K562 (cell line): ENCODE data around the gene GNAL. TPM values are rescaled to one million over a fixed set of nuclear protein-coding genes. Genes with fewer than 3 reads are reported as not detected.

Source experiments
- ATAC-seq: fragments of 200-7000 bp; cut with Tn5 transposase; 3 replicates; pipeline ENCODE4 v1.9.1; 2020; ENCODE audit warnings: moderate library complexity
- BruUV-seq: library from RNA; stranded (reverse); fragments of 400-500 nt; replicated peaks from 2 replicates; lab custom pipeline; 2021; lab: Mats Ljungman, UMichigan
- CTCF ChIA-PET: fragments of 300-600 bp; formaldehyde crosslinking; extraction: SDS; loops from one replicate; lab custom pipeline; 2021; ENCODE audit warnings: low intra/inter-chr PET ratio; lab: Yijun Ruan, JAX
- POLR2A ChIA-PET: fragments of 300-600, 350-650 bp; sonication (Branson Sonifier 250); formaldehyde crosslinking; extraction: SDS; loops from one replicate; lab custom pipeline; 2021; ENCODE audit warnings: antibody characterized with exemption, inconsistent platforms; lab: Yijun Ruan, JAX
- DNase-seq, 4 experiments: peaks; one replicate each; pipeline versions ENCODE4 v3.0.0 to v3.0.0-alpha.2; 2011 to 2018; ENCODE audit warnings: low spot score in 3 of 4, mixed read lengths in 3 of 4; ENCODE audit errors: extremely low read depth in 1 of 4
- FAIRE-seq: peaks from 2 replicates; lab custom pipeline; 2011; peaks lifted over from hg19 to GRCh38; lab: Jason Lieb, UNC
- H2AFZ ChIP-seq: 2 replicates; pipeline ENCODE4 v1.6.0; 2011; ENCODE audit warnings: low read depth, low read length, control low read depth, inconsistent platforms
- H3K27ac ChIP-seq: fragments of 200-600 bp; 3 replicates; pipeline ENCODE4 v1.8.0; 2011; ENCODE audit warnings: low read depth, mild to moderate bottlenecking, control low read depth, inconsistent platforms, low read length, moderate library complexity, mixed read lengths; ENCODE audit errors: extremely low read depth
- H3K27me3 ChIP-seq, 2 experiments: fragments of 300-600 bp in 1 of 2; 2 replicates in 1 of 2; 3 replicates in 1 of 2; pipeline versions ENCODE4 v1.6.0 to v1.8.0; 2011; ENCODE audit warnings: inconsistent platforms in 2 of 2, low read length in 2 of 2, mild to moderate bottlenecking in 1 of 2, mixed read lengths in 1 of 2, moderate library complexity in 1 of 2; ENCODE audit not compliant: control insufficient read depth in 2 of 2, insufficient read depth in 2 of 2
- H3K36me3 ChIP-seq: fragments of 300-600 bp; 3 replicates; pipeline ENCODE4 v1.8.0; 2011; ENCODE audit warnings: mild to moderate bottlenecking, low read length, inconsistent platforms; ENCODE audit not compliant: control insufficient read depth, insufficient read depth
- H3K4me1 ChIP-seq, 2 experiments: fragments of 200-600 bp in 1 of 2; replicated peaks in 1 of 2; 2 replicates in 1 of 2; 3 replicates in 1 of 2; pipeline versions ENCODE4 v1.5.1 to v1.8.0; 2011; ENCODE audit warnings: inconsistent platforms in 2 of 2, low read length in 2 of 2, mild to moderate bottlenecking in 1 of 2, mixed read lengths in 1 of 2, moderate library complexity in 1 of 2; ENCODE audit not compliant: control insufficient read depth in 2 of 2, insufficient read depth in 2 of 2
- H3K4me2 ChIP-seq: 2 replicates; pipeline ENCODE4 v1.6.1; 2011; ENCODE audit warnings: low read length, control low read depth, inconsistent platforms, mixed read lengths; ENCODE audit not compliant: insufficient read depth
- H3K4me3 ChIP-seq: fragments of 200-600 bp; sonication (generic), shearing (Covaris generic); 2 replicates; pipeline ENCODE4 v1.5.1; 2016; ENCODE audit warnings: control low read depth, inconsistent platforms
- H3K79me2 ChIP-seq: fragments of 200-600 bp; 3 replicates; pipeline ENCODE4 v1.8.0; 2011; ENCODE audit warnings: low read length, inconsistent platforms; ENCODE audit not compliant: control insufficient read depth, insufficient read depth
- H3K9ac ChIP-seq, 2 experiments: 2 replicates each; pipeline versions ENCODE4 v1.6.0 to v1.6.1; 2011; ENCODE audit warnings: low read depth in 2 of 2, low read length in 2 of 2, control low read depth in 1 of 2, inconsistent platforms in 1 of 2, mild to moderate bottlenecking in 1 of 2, mixed read lengths in 1 of 2; ENCODE audit not compliant: insufficient read depth in 1 of 2
- H3K9me1 ChIP-seq: one replicate; pipeline ENCODE4 v1.6.0; 2011; ENCODE audit warnings: inconsistent platforms, mild to moderate bottlenecking, low read length, moderate library complexity; ENCODE audit not compliant: control insufficient read depth, insufficient read depth
- H3K9me3 ChIP-seq: replicated peaks from 2 replicates; pipeline ENCODE4 v1.5.1; 2011; ENCODE audit warnings: low read depth, low read length, inconsistent platforms; ENCODE audit not compliant: control insufficient read depth, insufficient read depth
- H4K20me1 ChIP-seq: replicated peaks from 2 replicates; pipeline ENCODE4 v1.6.1; 2011; ENCODE audit warnings: low read length, inconsistent platforms, mixed read lengths; ENCODE audit not compliant: control insufficient read depth, insufficient read depth
- CBX8 ChIP-seq: fragments of 200-600 bp; sonication (generic); IDR thresholded peaks from 2 replicates; pipeline ENCODE4 v1.6.1; 2012; ENCODE audit warnings: borderline replicate concordance, mixed run types, low read depth, mild to moderate bottlenecking, moderate library complexity, mixed read lengths, low read length, control low read depth, inconsistent platforms; ENCODE audit not compliant: poor library complexity, severe bottlenecking; ENCODE audit errors: extremely low read depth
- DPF2 ChIP-seq: fragments of 450-650 bp; IDR thresholded peaks from 2 replicates; pipeline ENCODE4 v1.6.1; 2016
- HNRNPUL1 ChIP-seq: fragments of 200-400 bp; formaldehyde crosslinking; IDR thresholded peaks from 2 replicates; pipeline ENCODE4 v1.6.1; 2017; ENCODE audit warnings: low read length
- HOXB6 ChIP-seq: fragments of 250-450 bp; sonication (Bioruptor Pico); IDR thresholded peaks from 2 replicates; pipeline ENCODE4 v1.5.1; 2022; ENCODE audit warnings: mild to moderate bottlenecking, borderline replicate concordance
- MTA2 ChIP-seq: fragments of 450-650 bp; IDR thresholded peaks from 2 replicates; pipeline ENCODE4 v1.6.1; 2016; ENCODE audit warnings: low read depth
- NR2F6 ChIP-seq: fragments of 450-650 bp; formaldehyde crosslinking; IDR thresholded peaks from 2 replicates; pipeline ENCODE4 v1.4.0; 2020; ENCODE audit warnings: mild to moderate bottlenecking
- SIX5 ChIP-seq, 2 experiments: IDR thresholded peaks; 2 replicates each; pipeline ENCODE4 v1.6.1; 2011; ENCODE audit warnings: low read length in 2 of 2, borderline replicate concordance in 1 of 2, low read depth in 1 of 2, mild to moderate bottlenecking in 1 of 2, moderate library complexity in 1 of 2; ENCODE audit not compliant: insufficient read depth in 1 of 2
- TAF9B ChIP-seq: fragments of 450-650 bp; IDR thresholded peaks from 2 replicates; pipeline ENCODE4 v1.6.1; 2018; ENCODE audit warnings: mild to moderate bottlenecking; ENCODE audit not compliant: partially characterized antibody
- WHSC1 ChIP-seq: IDR thresholded peaks from one replicate; pipeline ENCODE4 v1.6.1; 2012; ENCODE audit warnings: low read length, control low read depth, inconsistent platforms
- ZKSCAN1 ChIP-seq: fragments of 150-350 bp; IDR thresholded peaks from 2 replicates; pipeline ENCODE4 v1.6.1; 2016; ENCODE audit warnings: low read depth, low read length
- ZNF24 ChIP-seq: fragments of 450-650 bp; IDR thresholded peaks from 2 replicates; pipeline ENCODE4 v1.6.1; 2016
- WGBS: fragments of 100-300 bp; shearing (Covaris generic); methylation state at CpG from one replicate; pipeline ENCODE4 v1.1.6; 2016; ENCODE audit warnings: low coverage, mixed read lengths; ENCODE audit not compliant: insufficient coverage; ENCODE audit errors: missing lambda C conversion rate; 5-methylcytosine and 5-hydroxymethylcytosine counted together
- in situ Hi-C: fragments of 300-500 bp; cut with MboI; formaldehyde crosslinking; loops from 4 replicates; pipeline ENCODE4 v1.15.0; 2018; ENCODE audit warnings: inconsistent platforms, mixed read lengths
- intact Hi-C: fragments of 100-400 bp; cut with micrococcal nuclease; formaldehyde crosslinking; loops from 2 replicates; pipeline ENCODE4 v1.14.2; 2022
- polyA plus RNA-seq, 8 experiments: library from polyadenylated mRNA; depleted of rRNA in 4 of 8; stranded (reverse) in 5 of 8; unstranded in 3 of 8; fragments of >200 nt; fragmentation: Nextera tagmentation in 2 of 8; fragmentation: Illumina TruSeq in 1 of 8; extraction: Ambion mirVana in 2 of 8; extraction: Trizol in 1 of 8; gene quantifications; 2 replicates each; pipeline versions ENCODE4 v1.2.1 to v1.2.3, GENCODE V29; 2011 to 2014; ENCODE audit warnings: inconsistent platforms in 1 of 8, missing spikeins in 1 of 8
- total RNA-seq, 7 experiments: library from RNA; depleted of rRNA in 6 of 7; stranded (reverse); fragments of >200 nt in 6 of 7; fragmentation: Illumina TruSeq in 2 of 7; extraction: Trizol in 2 of 7; gene quantifications; 2 replicates each; pipeline versions ENCODE4 v1.2.1 to v1.2.3, GENCODE V29; 2011 to 2021; ENCODE audit warnings: low replicate concordance in 1 of 7
- TF ChIP-seq, protein P1 (sequence below): fragments of 450-650 bp; IDR thresholded peaks from 2 replicates; pipeline ENCODE4 v1.6.1; 2016; ENCODE audit warnings: mild to moderate bottlenecking, moderate library complexity

Gene GNAL
- total and polyA plus RNA-seq, 9 of the 15 experiments (the other 6 are each of a cell fraction or from before 2014, with no cell fraction given), result under 0.01 to 0.10 (median 0.01) TPM; not detected in 5

DNA sequence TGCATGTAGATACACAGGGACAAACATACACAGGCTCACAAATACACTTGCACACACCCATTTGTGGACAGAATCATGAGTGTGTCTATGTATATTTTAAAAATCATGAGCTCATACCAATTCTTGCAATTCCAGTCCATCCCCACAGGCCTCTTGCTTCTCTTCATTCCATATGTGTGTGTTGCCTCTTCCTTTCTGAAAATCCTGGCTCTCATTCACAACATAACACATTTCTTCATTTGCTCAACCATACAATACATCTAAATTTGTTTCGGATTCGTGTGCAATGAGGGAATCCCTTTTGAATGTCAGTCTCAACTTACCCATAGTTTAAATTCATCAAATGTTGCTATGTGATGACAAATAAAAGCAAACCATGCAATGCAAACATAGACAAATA, 51.4 kb downstream of the GNAL start:
- WGBS, result 4% methylated on average over 2 of the region's 2 CpGs
- in situ Hi-C loops (no loop called here), intact Hi-C loops (loop anchor here (5.0 kb wide), 1 partner anchor 83 kb away; no protein-coding TSS in a partner anchor)
- Histone ChIP-seq H3K4me3 (no peak overlapping the region), H3K4me2 (no peak overlapping the region), H3K4me1 (no peaks in the 10 kb centered on the region), H3K79me2 (no peaks in the 10 kb centered on the region), H4K20me1 (0 out of 2 replicates have a peak, but pooled peaks cover 5% of the 10 kb centered on the region), H3K27me3 (peaks cover 31 to 50% of the 10 kb centered on the region in 2 experiments), H3K9me3 (no peaks in the 10 kb centered on the region), H3K9ac (no peak overlapping the region), H2AFZ (no peak overlapping the region), H3K9me1 (no peaks in the 10 kb centered on the region), H3K27ac (no peak overlapping the region), H3K36me3 (no peaks in the 10 kb centered on the region)
- CTCF ChIA-PET, result interaction anchor here (2.5 kb wide), 1 partner anchor 85 kb away, joined by 7 read pairs; no protein-coding TSS in a partner anchor
- POLR2A ChIA-PET, result no interaction called here
- no TSS peak for BruUV-seq
- DNase-seq (no peak), ATAC-seq (no peak), FAIRE-seq (no peak)
- TF ChIP-seq ZKSCAN1 (no peak), HOXB6 (no peak), MTA2 (no peak), NR2F6 (CRISPR knock-in tag) (no peak), SIX5 (IDR thresholded peaks at IDR 0.05; ENCODE audit: borderline replicate concordance in 1 of 2, insufficient read depth in 1 of 2, low read depth in 1 of 2, low read length in 2 of 2) (no peak), HNRNPUL1 (no peak), ZNF24 (no peak), DPF2 (no peak), TAF9B (no peak), CBX8 (no peak), WHSC1 (no peak)
- TF ChIP-seq, protein P1, sequence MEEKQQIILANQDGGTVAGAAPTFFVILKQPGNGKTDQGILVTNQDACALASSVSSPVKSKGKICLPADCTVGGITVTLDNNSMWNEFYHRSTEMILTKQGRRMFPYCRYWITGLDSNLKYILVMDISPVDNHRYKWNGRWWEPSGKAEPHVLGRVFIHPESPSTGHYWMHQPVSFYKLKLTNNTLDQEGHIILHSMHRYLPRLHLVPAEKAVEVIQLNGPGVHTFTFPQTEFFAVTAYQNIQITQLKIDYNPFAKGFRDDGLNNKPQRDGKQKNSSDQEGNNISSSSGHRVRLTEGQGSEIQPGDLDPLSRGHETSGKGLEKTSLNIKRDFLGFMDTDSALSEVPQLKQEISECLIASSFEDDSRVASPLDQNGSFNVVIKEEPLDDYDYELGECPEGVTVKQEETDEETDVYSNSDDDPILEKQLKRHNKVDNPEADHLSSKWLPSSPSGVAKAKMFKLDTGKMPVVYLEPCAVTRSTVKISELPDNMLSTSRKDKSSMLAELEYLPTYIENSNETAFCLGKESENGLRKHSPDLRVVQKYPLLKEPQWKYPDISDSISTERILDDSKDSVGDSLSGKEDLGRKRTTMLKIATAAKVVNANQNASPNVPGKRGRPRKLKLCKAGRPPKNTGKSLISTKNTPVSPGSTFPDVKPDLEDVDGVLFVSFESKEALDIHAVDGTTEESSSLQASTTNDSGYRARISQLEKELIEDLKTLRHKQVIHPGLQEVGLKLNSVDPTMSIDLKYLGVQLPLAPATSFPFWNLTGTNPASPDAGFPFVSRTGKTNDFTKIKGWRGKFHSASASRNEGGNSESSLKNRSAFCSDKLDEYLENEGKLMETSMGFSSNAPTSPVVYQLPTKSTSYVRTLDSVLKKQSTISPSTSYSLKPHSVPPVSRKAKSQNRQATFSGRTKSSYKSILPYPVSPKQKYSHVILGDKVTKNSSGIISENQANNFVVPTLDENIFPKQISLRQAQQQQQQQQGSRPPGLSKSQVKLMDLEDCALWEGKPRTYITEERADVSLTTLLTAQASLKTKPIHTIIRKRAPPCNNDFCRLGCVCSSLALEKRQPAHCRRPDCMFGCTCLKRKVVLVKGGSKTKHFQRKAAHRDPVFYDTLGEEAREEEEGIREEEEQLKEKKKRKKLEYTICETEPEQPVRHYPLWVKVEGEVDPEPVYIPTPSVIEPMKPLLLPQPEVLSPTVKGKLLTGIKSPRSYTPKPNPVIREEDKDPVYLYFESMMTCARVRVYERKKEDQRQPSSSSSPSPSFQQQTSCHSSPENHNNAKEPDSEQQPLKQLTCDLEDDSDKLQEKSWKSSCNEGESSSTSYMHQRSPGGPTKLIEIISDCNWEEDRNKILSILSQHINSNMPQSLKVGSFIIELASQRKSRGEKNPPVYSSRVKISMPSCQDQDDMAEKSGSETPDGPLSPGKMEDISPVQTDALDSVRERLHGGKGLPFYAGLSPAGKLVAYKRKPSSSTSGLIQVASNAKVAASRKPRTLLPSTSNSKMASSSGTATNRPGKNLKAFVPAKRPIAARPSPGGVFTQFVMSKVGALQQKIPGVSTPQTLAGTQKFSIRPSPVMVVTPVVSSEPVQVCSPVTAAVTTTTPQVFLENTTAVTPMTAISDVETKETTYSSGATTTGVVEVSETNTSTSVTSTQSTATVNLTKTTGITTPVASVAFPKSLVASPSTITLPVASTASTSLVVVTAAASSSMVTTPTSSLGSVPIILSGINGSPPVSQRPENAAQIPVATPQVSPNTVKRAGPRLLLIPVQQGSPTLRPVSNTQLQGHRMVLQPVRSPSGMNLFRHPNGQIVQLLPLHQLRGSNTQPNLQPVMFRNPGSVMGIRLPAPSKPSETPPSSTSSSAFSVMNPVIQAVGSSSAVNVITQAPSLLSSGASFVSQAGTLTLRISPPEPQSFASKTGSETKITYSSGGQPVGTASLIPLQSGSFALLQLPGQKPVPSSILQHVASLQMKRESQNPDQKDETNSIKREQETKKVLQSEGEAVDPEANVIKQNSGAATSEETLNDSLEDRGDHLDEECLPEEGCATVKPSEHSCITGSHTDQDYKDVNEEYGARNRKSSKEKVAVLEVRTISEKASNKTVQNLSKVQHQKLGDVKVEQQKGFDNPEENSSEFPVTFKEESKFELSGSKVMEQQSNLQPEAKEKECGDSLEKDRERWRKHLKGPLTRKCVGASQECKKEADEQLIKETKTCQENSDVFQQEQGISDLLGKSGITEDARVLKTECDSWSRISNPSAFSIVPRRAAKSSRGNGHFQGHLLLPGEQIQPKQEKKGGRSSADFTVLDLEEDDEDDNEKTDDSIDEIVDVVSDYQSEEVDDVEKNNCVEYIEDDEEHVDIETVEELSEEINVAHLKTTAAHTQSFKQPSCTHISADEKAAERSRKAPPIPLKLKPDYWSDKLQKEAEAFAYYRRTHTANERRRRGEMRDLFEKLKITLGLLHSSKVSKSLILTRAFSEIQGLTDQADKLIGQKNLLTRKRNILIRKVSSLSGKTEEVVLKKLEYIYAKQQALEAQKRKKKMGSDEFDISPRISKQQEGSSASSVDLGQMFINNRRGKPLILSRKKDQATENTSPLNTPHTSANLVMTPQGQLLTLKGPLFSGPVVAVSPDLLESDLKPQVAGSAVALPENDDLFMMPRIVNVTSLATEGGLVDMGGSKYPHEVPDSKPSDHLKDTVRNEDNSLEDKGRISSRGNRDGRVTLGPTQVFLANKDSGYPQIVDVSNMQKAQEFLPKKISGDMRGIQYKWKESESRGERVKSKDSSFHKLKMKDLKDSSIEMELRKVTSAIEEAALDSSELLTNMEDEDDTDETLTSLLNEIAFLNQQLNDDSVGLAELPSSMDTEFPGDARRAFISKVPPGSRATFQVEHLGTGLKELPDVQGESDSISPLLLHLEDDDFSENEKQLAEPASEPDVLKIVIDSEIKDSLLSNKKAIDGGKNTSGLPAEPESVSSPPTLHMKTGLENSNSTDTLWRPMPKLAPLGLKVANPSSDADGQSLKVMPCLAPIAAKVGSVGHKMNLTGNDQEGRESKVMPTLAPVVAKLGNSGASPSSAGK, result no peak
